HEK293 (cell line): ENCODE data around the gene ICAM4.
"Not testable (repeated sequence)": the region's sequence is repeated elsewhere in the genome, so short reads cannot be mapped to it uniquely, and the experiment has no call there.

Experiments used
- ATF2 ChIP-seq: fragments of 450-650 bp; formaldehyde crosslinking; IDR thresholded peaks from 2 replicates; pipeline ENCODE4 v1.5.1; 2016; ENCODE audit warnings: missing biosample characterization, missing genetic modification characterization, low read depth
- CTCF ChIP-seq: fragments of 450-650 bp; formaldehyde crosslinking; IDR thresholded peaks from 2 replicates; pipeline ENCODE4 v1.5.1; 2016; ENCODE audit warnings: missing biosample characterization, missing genetic modification characterization
- SALL2 ChIP-seq: fragments of 450-650 bp; formaldehyde crosslinking; IDR thresholded peaks from 2 replicates; pipeline ENCODE4 v1.5.0; 2017; ENCODE audit warnings: missing biosample characterization, mild to moderate bottlenecking, missing genetic modification characterization, borderline replicate concordance
- TCF7L2 ChIP-seq: IDR thresholded peaks from 2 replicates; pipeline ENCODE4 v1.6.1; 2011; ENCODE audit warnings: low read depth, mild to moderate bottlenecking, inconsistent platforms, low read length, moderate library complexity, borderline replicate concordance
- ZBTB7A ChIP-seq: fragments of 450-650 bp; formaldehyde crosslinking; IDR thresholded peaks from 2 replicates; pipeline ENCODE4 v1.5.1; 2016; ENCODE audit warnings: low read depth, missing biosample characterization, missing genetic modification characterization
- ZNF10 ChIP-seq: fragments of 450-650 bp; formaldehyde crosslinking; IDR thresholded peaks from 2 replicates; pipeline ENCODE4 v1.5.1; 2017; ENCODE audit warnings: missing biosample characterization, missing genetic modification characterization
- ZNF274 ChIP-seq, 2 experiments: fragments of 200-500 bp in 1 of 2; fragments of 450-650 bp in 1 of 2; sonication (Bioruptor generic) in 1 of 2; formaldehyde crosslinking in 1 of 2; IDR thresholded peaks; 2 replicates each; pipeline versions ENCODE4 v1.5.1 to v1.6.1; 2014 to 2016; ENCODE audit warnings: borderline replicate concordance in 1 of 2, inconsistent platforms in 1 of 2, low read length in 1 of 2, missing biosample characterization in 1 of 2, missing genetic modification characterization in 1 of 2
- ZNF510 ChIP-seq: fragments of 450-650 bp; formaldehyde crosslinking; IDR thresholded peaks from 2 replicates; pipeline ENCODE4 v1.5.1; 2018; ENCODE audit warnings: mild to moderate bottlenecking, missing genetic modification characterization, missing biosample characterization; ENCODE audit not compliant: insufficient replicate concordance
- ZNF521 ChIP-seq: fragments of 450-650 bp; formaldehyde crosslinking; IDR thresholded peaks from 2 replicates; pipeline ENCODE4 v1.5.1; 2017; ENCODE audit warnings: missing biosample characterization, mild to moderate bottlenecking, missing genetic modification characterization
- ZNF529 ChIP-seq: fragments of 450-650 bp; formaldehyde crosslinking; IDR thresholded peaks from 2 replicates; pipeline ENCODE4 v1.5.1; 2017; ENCODE audit warnings: missing genetic modification characterization, missing biosample characterization; ENCODE audit not compliant: insufficient replicate concordance
- ZNF623 ChIP-seq: fragments of 450-650 bp; formaldehyde crosslinking; IDR thresholded peaks from 2 replicates; pipeline ENCODE4 v1.5.1; 2016; ENCODE audit warnings: missing biosample characterization, missing genetic modification characterization
- ZNF747 ChIP-seq: fragments of 450-650 bp; formaldehyde crosslinking; IDR thresholded peaks from 2 replicates; pipeline ENCODE4 v1.5.1; 2016; ENCODE audit warnings: missing biosample characterization, missing genetic modification characterization
- ZNF776 ChIP-seq: fragments of 450-650 bp; formaldehyde crosslinking; IDR thresholded peaks from 2 replicates; pipeline ENCODE4 v1.5.0; 2017; ENCODE audit warnings: missing biosample characterization, missing genetic modification characterization, borderline replicate concordance
- ZXDB ChIP-seq: fragments of 450-650 bp; formaldehyde crosslinking; IDR thresholded peaks from 2 replicates; pipeline ENCODE4 v1.5.1; 2016; ENCODE audit warnings: missing biosample characterization, missing genetic modification characterization

GRCh38 chr19:10241826-10242449 lies 44.8 kb upstream of the ICAM4 start:
- TF ChIP-seq TCF7L2; ATF2; ZNF274 (IDR thresholded peaks at IDR 0.05; ENCODE audit: low read length); ZNF274 (tag by site-specific recombination; IDR thresholded peaks at IDR 0.05; ENCODE audit: borderline replicate concordance); ZBTB7A (tag by site-specific recombination); ZNF10 (tag by site-specific recombination); ZXDB; ZNF521 (tag by site-specific recombination); ZNF510 (tag by site-specific recombination); CTCF (tag by site-specific recombination); ZNF776 (tag by site-specific recombination); SALL2 (tag by site-specific recombination); ZNF623; ZNF529; ZNF747: not testable (repeated sequence)
